HG02678 (cell line): ENCODE results near the gene FOXB1.
A peak's percentile ranks its signal among the peaks of the same experiment; 100 is the strongest.

Experiments
- ATAC-seq: cut with Tn5 transposase; IDR thresholded peaks from one replicate; pipeline ENCODE4 v1.9.1; 2021; ENCODE audit warnings: mild to moderate bottlenecking, moderate library complexity; ENCODE audit not compliant: unreplicated experiment

The FOXB1 gene

GRCh38 chr15:59998950-59999611, 5.0 kb upstream of the FOXB1 start:
- no peak for ATAC-seq

- no peak for ATAC-seq
Observed at GRCh38 chr15:59999612-60000112, 4.4 kb upstream of the FOXB1 start.

- ATAC-seq, result no peak
Observed at GRCh38 chr15:60000113-60000823, 3.8 kb upstream of the FOXB1 start.

GRCh38 chr15:60000824-60001609, 3.1 kb upstream of the FOXB1 start:
- no peak for ATAC-seq

- no peak for ATAC-seq
Observed at GRCh38 chr15:60001610-60002527, 2.2 kb upstream of the FOXB1 start.

DNA sequence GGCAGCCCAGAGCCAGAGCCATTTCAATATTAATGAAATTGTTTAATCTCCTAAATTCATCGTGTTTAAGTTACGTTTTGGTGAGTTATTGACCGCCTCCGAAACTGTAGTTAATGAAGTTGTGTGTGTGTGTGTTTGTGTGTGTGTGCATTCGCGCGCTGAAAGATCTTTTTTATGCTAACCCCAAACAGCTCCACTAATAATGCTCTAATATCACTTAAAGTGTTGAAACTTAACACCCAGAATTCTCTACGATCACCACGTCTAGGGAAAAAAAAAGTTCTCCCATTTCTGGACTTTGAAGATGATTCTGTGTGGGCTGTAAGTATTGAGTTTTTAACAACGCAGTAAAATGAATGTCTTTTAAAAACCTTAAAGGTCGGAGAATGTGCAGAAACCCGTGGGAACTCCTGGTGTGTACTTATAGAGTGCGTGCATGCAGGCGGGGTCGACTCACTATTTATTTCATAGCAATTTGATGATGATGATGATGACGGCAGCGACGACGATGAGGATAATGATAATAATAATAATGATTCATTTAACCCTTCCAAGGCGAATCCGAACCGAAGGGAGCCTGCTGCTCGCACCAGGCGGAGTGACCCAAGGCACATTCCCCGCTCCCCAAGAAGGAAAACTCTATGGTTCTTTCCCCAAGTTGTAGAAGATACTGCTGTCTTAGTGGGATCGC, 1.4 kb upstream of the FOXB1 start:
- no peak for ATAC-seq

- ATAC-seq, result no peak
Observed at GRCh38 chr15:60003243-60004008, 685 bp upstream of the FOXB1 start.

GRCh38 chr15:60004846-60005351, 788 bp downstream of the FOXB1 start:
- ATAC-seq, result no peak

GRCh38 chr15:60005352-60006202, 1.5 kb downstream of the FOXB1 start:
- ATAC-seq, result peak; percentile 8

DNA sequence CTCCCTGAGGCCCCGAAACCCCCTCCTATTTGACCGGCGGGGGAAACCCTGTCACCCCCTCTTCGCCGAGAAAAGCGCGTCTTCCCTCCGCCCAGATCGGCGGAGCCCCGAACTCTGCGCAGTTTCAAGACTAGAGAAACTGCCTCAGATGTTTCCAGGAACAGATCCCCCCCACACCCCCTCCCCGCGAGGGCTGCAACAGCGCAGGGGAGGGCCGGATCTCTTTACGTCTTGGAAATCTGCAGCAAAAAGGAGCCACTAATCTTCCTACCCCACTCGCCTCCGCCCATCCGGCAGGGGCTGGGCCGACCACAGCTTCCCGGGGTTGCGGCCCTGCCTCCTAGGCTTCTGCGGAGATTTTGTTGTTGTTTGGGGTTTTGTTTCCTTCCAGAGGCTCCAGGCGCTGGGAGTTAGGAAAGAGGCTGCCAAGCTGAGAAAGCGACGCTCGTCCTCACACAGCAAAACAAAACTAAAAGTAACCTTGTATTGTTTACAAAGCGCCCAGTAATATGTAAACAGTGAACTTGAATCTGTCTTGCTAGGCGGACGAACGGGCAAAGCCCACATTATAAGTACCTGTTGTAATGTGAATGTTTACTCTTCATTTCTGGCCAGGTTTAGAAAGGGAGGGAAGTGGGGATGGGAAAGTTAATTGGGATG, 2.2 kb downstream of the FOXB1 start:
- ATAC-seq, result peak; percentile 55

- ATAC-seq, result no peak
Observed at GRCh38 chr15:60006873-60007272, 2.8 kb downstream of the FOXB1 start.

GRCh38 chr15:60009124-60009960, 5.2 kb downstream of the FOXB1 start:
- no peak for ATAC-seq

DNA sequence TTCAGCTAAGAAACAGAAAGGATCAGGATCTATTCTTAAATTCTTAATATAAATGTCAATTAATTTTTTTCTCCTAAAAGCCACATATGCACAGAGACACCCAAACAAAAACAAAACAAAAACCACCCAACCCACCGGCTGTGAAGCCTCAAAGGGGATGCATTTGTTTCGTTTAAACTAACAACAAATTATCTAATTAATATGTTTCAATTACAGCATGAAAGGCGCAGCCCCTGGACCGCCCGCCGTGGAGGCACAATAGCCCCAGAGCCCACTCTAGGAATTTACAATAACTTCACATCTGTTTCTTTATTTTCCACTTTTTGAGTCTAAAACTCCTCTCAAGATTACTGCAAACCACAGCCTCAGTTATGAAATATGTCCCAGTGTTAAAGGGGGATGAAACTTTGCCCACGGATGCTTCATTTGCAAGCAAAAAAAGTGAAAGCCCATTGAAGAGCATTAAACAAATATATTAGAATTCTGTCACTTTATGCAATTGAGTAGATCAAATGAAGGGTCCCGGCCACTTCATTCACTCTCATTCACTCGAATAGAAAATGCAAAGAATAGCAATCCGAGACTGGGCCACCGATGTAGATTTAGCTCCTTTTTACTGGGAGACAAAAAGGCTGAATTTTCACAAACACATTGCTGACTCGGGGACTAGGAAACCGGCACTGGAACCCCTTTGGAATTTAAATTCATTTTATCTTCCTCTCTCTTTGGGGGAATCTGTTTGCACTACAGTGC, 6.0 kb downstream of the FOXB1 start:
- ATAC-seq, result no peak

DNA sequence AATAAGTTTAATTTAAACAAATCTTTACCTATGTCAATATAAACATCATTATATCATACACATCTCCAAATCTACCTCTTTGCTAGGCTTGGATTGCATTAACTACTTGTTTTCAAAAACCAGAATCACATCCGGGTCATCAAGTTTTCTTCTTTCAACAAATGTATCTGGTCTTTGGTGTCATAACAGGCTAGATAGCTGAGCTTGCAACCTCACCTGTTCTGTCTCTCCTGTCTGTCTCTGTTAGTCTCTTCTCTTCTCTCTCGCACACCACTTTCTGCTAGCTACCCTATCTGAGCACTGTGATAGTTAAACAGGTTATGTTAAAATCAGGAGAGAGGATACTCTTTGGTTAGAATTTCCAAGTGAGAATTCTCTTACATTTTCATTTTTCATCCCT, 6.7 kb downstream of the FOXB1 start:
- no peak for ATAC-seq

DNA sequence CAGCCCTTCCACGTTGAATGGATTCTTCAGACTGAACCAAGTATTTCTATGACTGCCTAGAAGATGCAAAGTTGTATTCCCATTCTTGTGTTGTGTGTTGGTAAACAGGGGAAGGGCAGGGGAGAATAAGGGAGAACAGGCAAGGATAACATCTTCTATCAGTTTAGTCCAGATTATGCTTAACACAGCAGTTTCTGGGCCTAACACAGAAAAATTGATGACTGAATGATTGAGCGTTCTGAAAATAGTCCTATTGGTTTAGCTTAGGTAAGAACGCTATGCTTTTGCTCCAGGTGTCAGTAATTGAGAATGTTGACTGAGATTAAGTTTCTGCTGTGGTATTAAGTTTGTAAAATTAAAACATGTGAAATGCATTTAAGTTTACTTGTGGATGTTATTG, 8.6 kb downstream of the FOXB1 start:
- no peak for ATAC-seq
